Germinal center (tissue), 1 donor: ENCODE data around the gene MAPK8IP3.
"Not testable (repeated sequence)": the region's sequence is repeated elsewhere in the genome, so short reads cannot be mapped to it uniquely, and the experiment has no call there.

Source experiments
- DNase-seq: peaks from one replicate; pipeline ENCODE4 v3.0.0; 2012; ENCODE audit warnings: mixed read lengths, low spot score

The MAPK8IP3 gene

GRCh38 chr16:1709356-1709755 lies 3.4 kb downstream of the MAPK8IP3 start:
- no peak for DNase-seq

- no peak for DNase-seq
These were observed 5.0 kb downstream of the MAPK8IP3 start for GRCh38 chr16:1710811-1711507.

DNA sequence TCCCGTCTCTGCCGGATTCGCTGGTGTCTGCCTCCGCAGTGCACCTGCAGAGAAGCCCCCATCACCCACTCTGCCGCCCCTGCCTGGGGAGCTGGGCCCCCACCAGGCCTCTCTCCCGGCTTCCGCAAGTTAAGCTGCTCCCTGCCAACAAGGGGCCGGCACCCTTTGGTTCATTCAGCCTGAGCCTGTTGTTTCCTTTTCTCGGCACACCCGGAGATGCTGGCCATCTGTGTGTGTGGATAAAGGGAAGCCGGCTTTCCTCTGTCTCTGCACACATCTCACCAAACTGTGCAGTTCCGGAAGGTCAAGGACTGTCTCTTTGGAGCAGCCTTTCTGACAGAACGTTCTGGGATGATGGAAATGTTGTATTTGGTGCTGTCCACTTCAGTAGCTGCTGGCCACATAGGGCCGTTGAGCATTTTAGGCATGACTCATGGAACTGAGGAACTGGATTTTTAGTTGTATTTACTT lies 6.8 kb downstream of the MAPK8IP3 start:
- no peak for DNase-seq

DNA sequence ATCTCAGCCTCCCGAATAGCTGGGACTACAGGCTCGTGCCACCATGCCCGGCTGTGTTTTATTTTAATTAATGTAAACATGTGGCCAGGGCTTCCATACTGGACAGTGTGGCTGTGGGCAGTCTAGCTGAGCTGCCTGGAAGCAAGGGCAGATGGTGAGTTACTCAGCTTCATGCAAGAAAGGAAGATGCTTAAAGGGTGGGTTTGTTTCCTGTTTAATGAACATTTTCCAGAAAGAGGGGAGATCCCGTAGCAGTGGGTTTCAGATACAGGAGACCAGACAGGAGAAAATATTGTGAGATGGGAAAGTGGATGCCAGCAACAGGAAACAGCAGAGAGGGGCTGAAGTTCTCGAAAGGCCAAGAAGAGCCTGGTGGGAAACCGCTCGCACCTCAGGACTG lies 7.3 kb downstream of the MAPK8IP3 start:
- no peak for DNase-seq

GRCh38 chr16:1713933-1714332 lies 7.9 kb downstream of the MAPK8IP3 start:
- peak; percentile 82 for DNase-seq

- no peak for DNase-seq
These were observed 9.2 kb downstream of the MAPK8IP3 start for GRCh38 chr16:1715220-1715619.

DNA sequence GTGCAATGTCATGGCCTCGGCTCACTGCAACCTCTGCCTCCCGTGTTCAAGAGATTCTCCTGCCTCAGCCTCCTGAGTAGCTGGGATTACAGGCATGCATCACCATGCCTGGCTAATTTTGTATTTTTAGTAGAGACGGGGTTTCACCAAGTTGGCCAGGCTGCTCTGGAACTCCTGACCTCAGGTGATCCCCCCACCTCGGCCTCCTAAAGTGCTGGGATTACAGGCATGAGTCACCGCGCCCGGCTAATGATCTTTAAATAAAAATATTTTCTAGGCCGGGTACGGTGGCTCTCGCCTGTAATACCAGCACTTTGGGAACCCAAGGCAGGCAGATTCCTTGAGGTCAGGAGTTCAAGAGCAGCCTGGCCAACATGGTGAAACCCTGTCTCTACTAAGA lies 12.2 kb downstream of the MAPK8IP3 start:
- not testable (repeated sequence) for DNase-seq

GRCh38 chr16:1719559-1720229 lies 13.7 kb downstream of the MAPK8IP3 start:
- peak; percentile 42 for DNase-seq

GRCh38 chr16:1721372-1721771 lies 15.4 kb downstream of the MAPK8IP3 start:
- DNase-seq, result no peak

GRCh38 chr16:1723450-1724147 lies 17.6 kb downstream of the MAPK8IP3 start:
- peak; percentile 50 for DNase-seq

DNA sequence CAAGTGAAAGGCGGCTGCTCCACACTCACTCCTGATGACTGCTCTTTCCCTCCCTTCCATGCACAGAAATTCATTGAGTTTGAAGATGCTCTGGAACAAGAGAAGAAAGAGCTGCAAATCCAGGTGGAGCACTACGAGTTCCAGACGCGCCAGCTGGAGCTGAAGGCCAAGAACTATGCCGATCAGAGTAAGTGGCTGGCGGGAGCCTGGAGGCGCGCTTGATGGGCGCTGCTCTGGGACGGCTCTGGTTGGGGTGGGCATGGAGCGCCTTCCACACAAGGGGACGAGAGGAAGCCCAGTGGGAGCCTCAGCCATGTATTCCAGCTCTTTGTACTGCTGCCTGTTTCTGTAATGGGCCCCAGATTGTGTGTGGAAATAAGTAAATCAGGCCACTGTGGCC lies 18.5 kb downstream of the MAPK8IP3 start:
- no peak for DNase-seq

DNA sequence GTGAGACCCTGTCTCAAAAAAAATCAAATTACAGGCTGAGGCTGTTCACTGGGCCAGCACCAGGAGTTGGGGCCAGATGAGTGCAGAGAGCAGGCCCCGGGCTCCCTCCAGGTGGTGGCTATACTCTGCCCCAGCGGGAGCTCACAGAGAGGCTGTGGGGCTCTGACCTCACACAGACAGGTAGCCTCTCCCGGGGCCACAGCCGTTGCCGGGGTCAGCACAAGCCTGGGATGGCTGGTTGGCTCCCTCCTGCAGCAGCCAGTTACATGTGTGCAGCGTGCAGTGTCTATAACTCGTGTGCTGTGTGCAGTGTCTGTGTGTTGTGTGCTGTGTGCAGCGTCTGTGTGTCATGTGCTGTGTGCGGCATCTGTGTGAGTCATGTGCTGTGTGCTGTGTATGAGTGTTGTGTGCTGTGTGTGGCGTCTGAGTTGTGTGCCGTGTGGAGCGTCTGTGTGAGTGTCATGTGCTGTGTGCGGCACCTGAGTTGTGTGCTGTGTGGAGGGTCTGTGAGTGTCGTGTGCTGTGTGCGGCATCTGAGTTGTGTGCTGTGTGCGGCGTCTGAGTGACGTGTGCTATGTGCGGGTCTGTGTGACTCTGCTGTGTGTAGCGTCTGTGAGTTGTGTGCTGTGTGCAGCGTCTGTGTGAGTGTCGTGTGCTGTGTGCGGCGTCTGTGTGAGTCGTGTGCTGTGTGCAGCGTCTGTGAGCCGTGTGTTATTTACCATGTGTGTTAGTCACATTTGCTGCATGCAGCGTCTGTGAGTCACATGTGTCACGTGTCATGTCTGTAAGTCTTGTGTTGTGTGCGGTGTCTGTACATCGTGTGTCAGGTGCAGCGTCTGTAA lies 20.9 kb downstream of the MAPK8IP3 start:
- DNase-seq, result no peak

GRCh38 chr16:1727651-1728624 lies 21.9 kb downstream of the MAPK8IP3 start:
- DNase-seq, result no peak

DNA sequence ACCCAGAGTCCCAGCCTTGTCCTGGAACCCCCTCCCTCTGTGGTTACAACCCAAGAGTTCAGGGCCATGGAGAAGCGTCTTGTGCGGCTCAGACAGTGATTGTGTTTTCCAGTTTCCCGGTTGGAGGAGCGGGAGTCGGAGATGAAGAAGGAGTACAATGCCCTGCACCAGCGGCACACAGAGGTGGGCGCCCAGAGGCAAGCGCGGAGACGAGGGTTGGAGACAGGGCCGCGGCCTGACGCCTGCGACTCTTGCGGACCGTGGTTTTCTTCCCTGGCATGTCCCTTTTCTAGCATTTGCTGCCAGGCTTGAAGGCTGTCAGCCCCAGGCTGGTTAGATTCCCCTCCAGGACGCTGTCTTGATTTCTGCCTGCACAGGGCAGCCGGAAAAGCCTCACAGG lies 23.0 kb downstream of the MAPK8IP3 start:
- no peak for DNase-seq

DNA sequence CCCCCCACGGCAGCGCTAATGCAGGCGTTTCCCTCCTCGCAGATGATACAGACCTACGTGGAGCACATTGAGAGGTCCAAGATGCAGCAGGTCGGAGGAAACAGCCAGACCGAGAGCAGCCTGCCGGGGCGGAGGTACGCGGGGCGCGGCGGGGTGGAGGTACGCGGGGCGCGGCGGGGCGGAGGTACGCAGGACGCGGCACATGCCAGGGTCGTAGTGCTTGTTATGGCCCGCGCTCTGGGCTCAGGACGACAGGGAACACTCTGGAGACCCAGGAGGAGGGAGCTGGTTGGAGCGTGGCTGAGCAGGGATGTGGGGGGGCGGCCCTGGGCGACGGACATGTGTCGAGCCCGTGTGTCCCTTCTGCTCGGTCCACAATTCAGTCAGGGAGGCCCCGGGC lies 23.4 kb downstream of the MAPK8IP3 start:
- no peak for DNase-seq

GRCh38 chr16:1731073-1731472 lies 25.1 kb downstream of the MAPK8IP3 start:
- DNase-seq, result no peak

DNA sequence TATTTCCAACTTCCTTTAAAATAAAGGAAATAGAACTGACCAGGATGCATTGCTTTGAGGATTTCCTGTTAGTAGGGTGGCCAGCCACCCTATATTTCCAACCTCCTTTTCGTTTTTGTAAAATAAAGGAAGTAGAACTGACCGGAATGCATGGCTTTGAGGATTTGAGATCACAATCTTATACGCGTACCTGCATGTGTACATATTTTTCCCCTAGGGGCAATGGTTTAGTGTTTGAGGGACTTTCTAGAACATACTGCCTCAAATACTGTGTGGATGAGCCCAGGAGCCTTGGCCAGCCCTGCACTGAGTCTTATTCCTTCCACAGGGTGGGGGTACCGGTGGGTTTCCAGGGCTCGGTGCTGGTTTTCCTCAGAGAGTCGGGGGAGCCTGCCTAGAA lies 25.6 kb downstream of the MAPK8IP3 start:
- no peak for DNase-seq

GRCh38 chr16:1732071-1732470 lies 26.1 kb downstream of the MAPK8IP3 start:
- no peak for DNase-seq

GRCh38 chr16:1732551-1732987 lies 26.6 kb downstream of the MAPK8IP3 start:
- DNase-seq, result not testable (repeated sequence)

DNA sequence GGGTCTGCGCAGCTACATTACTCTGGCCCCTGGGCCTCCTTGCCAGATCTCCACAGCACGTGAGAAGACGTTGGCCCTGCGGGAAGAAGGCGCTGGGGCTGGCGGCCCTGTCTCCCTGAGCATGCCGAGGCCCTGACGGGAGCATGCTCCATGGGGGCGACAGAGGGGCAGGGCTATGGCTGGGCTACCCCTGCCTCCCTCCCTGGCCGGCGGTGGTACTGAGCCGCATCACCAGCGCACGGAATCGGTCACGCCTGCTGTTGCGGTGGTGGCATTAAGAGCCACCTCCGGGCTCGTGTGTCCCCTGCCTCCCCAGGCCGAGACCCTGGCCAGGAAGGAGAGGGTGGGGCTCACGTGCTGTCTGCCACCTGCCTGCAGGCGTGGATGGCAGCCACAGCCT lies 28.1 kb downstream of the MAPK8IP3 start:
- DNase-seq, result no peak

- DNase-seq, result no peak
These were observed 28.8 kb downstream of the MAPK8IP3 start for GRCh38 chr16:1734816-1735215.
